CD4-positive, alpha-beta memory T cell (primary cell): ENCODE data around the gene TGFBI. TPM values are rescaled to one million over a fixed set of nuclear protein-coding genes. Genes with fewer than 3 reads are reported as not detected.

ENCODE experiments used
- CTCF ChIA-PET: fragments of 350-600 bp; sonication (Branson Sonifier 250); formaldehyde crosslinking; loops from one replicate; lab custom pipeline; 2021; ENCODE audit warnings: inconsistent platforms; ENCODE audit not compliant: partially characterized antibody; lab: Charles Lee
- POLR2A ChIA-PET: fragments of 350-600 bp; sonication (Branson Sonifier 250); formaldehyde crosslinking; loops from one replicate; lab custom pipeline; 2021; ENCODE audit not compliant: partially characterized antibody; lab: Charles Lee
- DNase-seq, 5 donors: peaks; one replicate each; pipeline versions ENCODE4 v3.0.0 to v3.0.0-alpha.2; 2020 to 2022; ENCODE audit warnings: mixed read lengths in 1 of 5
- H3K27ac ChIP-seq: one replicate; pipeline ENCODE4 v1.7.0; 2013; ENCODE audit warnings: low read depth, low read length
- H3K27me3 ChIP-seq: 2 replicates; pipeline ENCODE4 v1.7.0; 2013; ENCODE audit warnings: mild to moderate bottlenecking, low read length, moderate library complexity; ENCODE audit not compliant: insufficient read depth
- H3K36me3 ChIP-seq: 2 replicates; pipeline ENCODE4 v1.7.0; 2013; ENCODE audit warnings: mild to moderate bottlenecking, low read length, moderate library complexity; ENCODE audit not compliant: insufficient read depth
- H3K4me1 ChIP-seq: 2 replicates; pipeline ENCODE4 v1.7.0; 2013; ENCODE audit warnings: mild to moderate bottlenecking, low read length, moderate library complexity; ENCODE audit not compliant: insufficient read depth
- H3K4me3 ChIP-seq, 2 donors: one replicate each; pipeline ENCODE4 v1.7.0; 2013; ENCODE audit warnings: low read length in 2 of 2, mild to moderate bottlenecking in 1 of 2
- H3K9me3 ChIP-seq, 2 donors: one replicate each; pipeline ENCODE4 v1.7.0; 2013; ENCODE audit warnings: low read length in 2 of 2, control low read depth in 1 of 2; ENCODE audit not compliant: control insufficient read depth in 1 of 2
- H3K27ac Mint-ChIP-seq, 7 donors: one replicate each; pipeline ENCODE4 v1.8.0; 2020 to 2021; ENCODE audit warnings: mixed read lengths in 7 of 7, mild to moderate bottlenecking in 6 of 7, inconsistent platforms in 3 of 7, moderate library complexity in 3 of 7
- H3K27me3 Mint-ChIP-seq, 2 donors: one replicate each; pipeline ENCODE4 v1.8.0; 2020 to 2021; ENCODE audit warnings: mixed read lengths in 2 of 2
- H3K36me3 Mint-ChIP-seq, 2 donors: one replicate each; pipeline ENCODE4 v1.8.0; 2020 to 2021; ENCODE audit warnings: mixed read lengths in 2 of 2, inconsistent platforms in 1 of 2, mild to moderate bottlenecking in 1 of 2
- H3K4me1 Mint-ChIP-seq, 4 donors: one replicate each; pipeline ENCODE4 v1.8.0; 2020 to 2021; ENCODE audit warnings: mixed read lengths in 4 of 4, mild to moderate bottlenecking in 1 of 4
- H3K4me3 Mint-ChIP-seq, 8 donors: one replicate each; pipeline ENCODE4 v1.8.0; 2020 to 2021; ENCODE audit warnings: mixed read lengths in 8 of 8, mild to moderate bottlenecking in 7 of 8, moderate library complexity in 6 of 8, inconsistent platforms in 3 of 8
- H3K9me3 Mint-ChIP-seq, 8 donors: one replicate each; pipeline ENCODE4 v1.8.0; 2020 to 2021; ENCODE audit warnings: mixed read lengths in 8 of 8, mild to moderate bottlenecking in 5 of 8, inconsistent platforms in 3 of 8, moderate library complexity in 1 of 8
- intact Hi-C: fragments of 100-400 bp; cut with micrococcal nuclease; formaldehyde crosslinking; loops from one replicate; pipeline ENCODE4 v1.15.1; 2023
- polyA plus RNA-seq, 2 donors: library from polyadenylated mRNA; unstranded; fragments of 300-500 nt; fragmentation: Illumina TruSeq; gene quantifications; one replicate each; pipeline ENCODE4 v1.2.3, GENCODE V29; 2021
- total RNA-seq, 2 experiments: library from RNA; stranded (reverse); gene quantifications; one replicate each; pipeline ENCODE4 v1.2.3, GENCODE V29; 2021

TGFBI gene
- total and polyA plus RNA-seq, 4 experiments from 2014 or later: 3.7 to 13.2 (median 10.0) TPM

DNA sequence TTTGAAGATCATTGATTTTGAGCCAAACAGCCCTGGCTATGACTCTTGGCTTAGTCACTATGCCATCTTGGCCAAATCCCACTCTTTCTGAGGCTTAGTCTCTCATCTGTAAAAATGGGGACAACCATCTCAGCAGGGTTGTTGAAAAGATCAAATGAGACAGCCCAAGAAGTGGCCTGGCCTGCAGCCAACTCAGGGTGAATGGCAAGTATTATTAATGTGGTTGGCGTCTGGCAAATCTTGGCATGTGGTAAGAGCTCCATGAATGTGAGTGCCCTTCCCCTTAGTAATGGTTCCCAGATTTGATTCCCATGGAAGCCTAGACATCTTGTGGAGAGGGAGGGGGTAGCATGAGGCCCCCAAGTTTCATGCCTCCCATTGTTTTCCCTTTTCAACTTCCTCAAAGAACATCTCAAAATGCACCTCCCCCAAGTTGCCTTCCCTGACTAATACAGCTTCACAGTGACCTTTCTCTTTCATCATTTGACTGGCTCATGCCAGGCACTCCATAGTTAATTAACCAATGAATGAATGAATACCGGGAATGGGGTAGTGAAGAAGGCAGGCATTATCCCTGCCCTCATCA is 11.8 kb upstream of the TGFBI start:
- Histone ChIP-seq H3K4me1 (no peaks in the 10 kb centered on the region), H3K4me3 (no peak overlapping the region), H3K27ac (no peak overlapping the region), H3K9me3 (no peaks in the 10 kb centered on the region), H3K27me3 (no peaks in the 10 kb centered on the region), H3K36me3 (no peaks in the 10 kb centered on the region)
- DNase-seq: no peak
- Mint-ChIP-seq H3K27me3 (peaks cover 0 to 3% of the 10 kb centered on the region in 2 donors), H3K4me3 (no peak overlapping the region), H3K27ac (no peak overlapping the region), H3K4me1 (peaks cover 3 to 13% (median 3%) of the 10 kb centered on the region in 4 donors), H3K9me3 (no peaks in the 10 kb centered on the region), H3K36me3 (no peaks in the 10 kb centered on the region)
- intact Hi-C loops: no loop called here
- CTCF ChIA-PET: interaction anchor here (1.4 kb wide), 1 partner anchor 10 kb away, joined by 4 read pairs; no protein-coding TSS in a partner anchor
- POLR2A ChIA-PET: no interaction called here

DNA sequence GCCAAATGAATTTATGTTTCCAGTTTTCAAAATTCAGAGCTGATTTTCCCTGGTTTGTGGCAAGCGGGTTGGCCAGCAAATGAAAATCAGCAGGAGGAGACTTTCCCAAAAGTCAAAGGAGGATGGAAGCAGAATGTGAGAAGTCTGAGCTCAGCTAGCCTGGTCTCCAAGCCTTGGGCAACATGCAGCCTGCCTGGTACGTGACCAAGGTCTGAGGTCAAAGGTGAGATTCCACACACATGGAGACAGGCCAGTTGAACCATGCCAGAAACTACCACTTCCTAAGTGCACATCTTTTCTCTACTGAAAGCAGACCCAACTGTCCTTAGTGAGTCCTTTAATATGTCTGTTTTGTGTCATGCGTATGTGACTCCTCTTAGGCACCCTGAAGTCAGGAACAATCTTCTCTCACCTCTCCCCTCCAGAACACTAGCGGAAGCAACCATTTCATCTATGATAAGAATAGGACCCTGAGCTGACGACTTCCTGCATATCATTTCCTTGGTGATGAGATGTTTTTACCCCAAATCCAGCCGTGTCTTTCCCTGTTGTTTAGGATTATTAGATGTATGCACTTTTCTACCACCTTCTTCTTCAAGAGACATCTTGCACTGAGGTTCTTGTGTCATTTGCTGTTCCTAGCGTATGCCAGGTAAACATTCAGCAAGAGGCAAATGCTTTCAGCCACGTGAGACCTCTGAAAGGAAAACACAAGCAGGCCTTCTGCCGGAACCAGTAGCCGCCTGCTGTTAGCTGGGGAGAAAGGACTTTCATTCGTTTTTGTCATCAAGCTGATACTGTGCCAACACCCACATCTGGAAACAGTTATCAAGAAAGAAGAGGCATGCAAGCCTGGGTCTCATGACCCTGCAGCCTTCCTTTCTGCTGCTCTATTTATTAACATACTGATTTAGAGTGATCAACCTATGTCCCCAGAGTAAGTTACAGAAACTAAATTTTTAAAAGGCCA is 9.7 kb upstream of the TGFBI start:
- H3K27ac ChIP-seq: no peak overlapping the region
- no peak overlapping the region for H3K4me3 ChIP-seq
- CTCF ChIA-PET: interaction anchor here (1.4 kb wide), 1 partner anchor 8 kb away, joined by 4 read pairs; no protein-coding TSS in a partner anchor
- H3K9me3 ChIP-seq: no peaks in the 10 kb centered on the region
- intact Hi-C loops: no loop called here
- H3K4me3 Mint-ChIP-seq: no peak overlapping the region
- no peaks in the 10 kb centered on the region for H3K27me3 ChIP-seq
- POLR2A ChIA-PET: no interaction called here
- no peaks in the 10 kb centered on the region for H3K4me1 ChIP-seq
- no peaks in the 10 kb centered on the region for H3K9me3 Mint-ChIP-seq
- no peak for DNase-seq
- no peaks in the 10 kb centered on the region for H3K36me3 Mint-ChIP-seq
- peaks cover 0 to 9% (median 0%) of the 10 kb centered on the region in 4 donors for H3K4me1 Mint-ChIP-seq
- H3K27ac Mint-ChIP-seq: no peak overlapping the region
- peaks cover 7% of the 10 kb centered on the region in 2 donors for H3K27me3 Mint-ChIP-seq
- H3K36me3 ChIP-seq: no peaks in the 10 kb centered on the region

DNA sequence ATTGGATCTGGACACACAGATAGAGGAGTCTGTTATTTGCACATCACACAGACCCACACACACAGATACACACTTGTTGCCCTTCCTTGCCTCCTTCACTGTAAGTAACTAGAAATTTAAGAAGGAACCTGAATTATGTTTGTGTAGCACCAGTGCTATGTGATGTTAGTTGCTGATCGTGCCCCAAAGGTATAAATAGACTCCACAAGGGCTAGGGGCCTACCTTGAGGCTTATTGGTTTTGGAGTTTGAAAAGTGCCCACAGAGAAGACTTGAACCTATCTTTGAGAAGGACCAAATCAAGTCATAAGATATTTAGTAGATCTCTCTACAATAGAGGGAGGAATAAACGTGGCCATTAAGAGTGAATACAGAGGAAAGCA is 8.8 kb upstream of the TGFBI start:
- Mint-ChIP-seq H3K4me1 (peaks cover 0 to 9% (median 0%) of the 10 kb centered on the region in 4 donors), H3K27me3 (peaks cover 6 to 9% of the 10 kb centered on the region in 2 donors), H3K36me3 (no peaks in the 10 kb centered on the region), H3K27ac (peak overlapping the region in 2 of 7 donors; percentile 16 to 34), H3K9me3 (no peaks in the 10 kb centered on the region), H3K4me3 (no peak overlapping the region)
- Histone ChIP-seq H3K27me3 (no peaks in the 10 kb centered on the region), H3K9me3 (no peaks in the 10 kb centered on the region), H3K36me3 (no peaks in the 10 kb centered on the region), H3K27ac (no peak overlapping the region), H3K4me3 (no peak overlapping the region), H3K4me1 (no peaks in the 10 kb centered on the region)
- intact Hi-C loops: no loop called here
- no peak for DNase-seq
- POLR2A ChIA-PET: no interaction called here
- CTCF ChIA-PET: no interaction called here

DNA sequence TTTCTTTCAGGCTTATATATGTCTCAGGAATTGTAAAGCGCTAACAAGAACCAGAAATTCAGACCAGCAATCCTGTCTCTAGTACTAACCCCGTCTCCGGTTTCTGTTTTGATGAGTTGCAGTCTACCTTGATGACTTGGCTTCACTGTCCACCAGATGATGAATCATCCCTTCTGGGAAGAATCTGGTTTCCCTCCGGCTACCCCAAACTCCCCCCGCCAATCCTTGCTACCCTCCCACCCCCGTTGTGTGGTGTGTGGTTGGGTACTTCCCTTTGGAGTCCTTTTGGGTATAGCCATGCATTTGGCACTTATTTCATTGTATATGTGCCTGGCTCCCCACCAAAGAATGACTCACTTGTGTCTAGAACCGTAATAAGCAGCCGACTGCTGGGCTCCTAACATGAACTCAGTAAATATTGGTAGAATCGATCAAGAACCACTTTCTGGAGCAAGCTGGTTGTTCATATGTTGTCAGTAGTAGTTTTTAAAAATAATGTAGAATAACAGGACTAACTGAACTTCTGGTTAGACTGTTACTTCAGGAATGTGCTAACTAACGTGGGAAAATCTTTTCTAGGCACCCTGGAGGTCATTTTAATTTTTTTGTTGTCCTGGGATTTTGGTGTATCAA is 8.3 kb upstream of the TGFBI start:
- intact Hi-C loops: no loop called here
- H3K27me3 Mint-ChIP-seq: peaks cover 6 to 10% of the 10 kb centered on the region in 2 donors
- DNase-seq: peak in 1 of 5 donors; percentile 44
- Histone ChIP-seq H3K36me3 (no peaks in the 10 kb centered on the region), H3K4me1 (no peaks in the 10 kb centered on the region), H3K9me3 (no peaks in the 10 kb centered on the region), H3K4me3 (no peak overlapping the region), H3K27ac (no peak overlapping the region), H3K27me3 (no peaks in the 10 kb centered on the region)
- peak overlapping the region in 1 of 7 donors; percentile 34 for H3K27ac Mint-ChIP-seq
- peak overlapping the region in 1 of 8 donors; percentile 14 for H3K4me3 Mint-ChIP-seq
- ChIA-PET POLR2A (no interaction called here), CTCF (no interaction called here)
- peaks cover 0 to 9% (median 0%) of the 10 kb centered on the region in 4 donors for H3K4me1 Mint-ChIP-seq
- no peaks in the 10 kb centered on the region for H3K36me3 Mint-ChIP-seq
- H3K9me3 Mint-ChIP-seq: no peaks in the 10 kb centered on the region

DNA sequence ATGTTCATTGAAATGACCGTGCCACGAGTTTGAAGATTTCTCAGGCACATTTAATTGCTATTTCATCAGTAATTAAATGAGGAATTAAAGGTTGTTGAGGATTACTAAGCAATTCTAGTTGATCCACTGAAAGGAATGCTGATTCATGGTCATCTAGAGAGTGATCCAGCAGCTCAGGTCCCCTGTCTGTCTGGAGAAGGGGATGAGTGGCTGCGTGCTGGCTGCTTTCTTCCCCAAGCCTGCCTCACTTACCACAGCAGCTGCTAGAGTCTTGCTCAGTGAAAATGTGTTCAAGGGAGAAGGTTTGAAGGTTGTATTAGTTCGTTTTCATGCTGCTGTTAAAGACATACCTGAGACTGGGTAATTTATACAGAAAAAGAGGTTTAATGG is 7.8 kb upstream of the TGFBI start:
- CTCF ChIA-PET: no interaction called here
- POLR2A ChIA-PET: no interaction called here

DNA sequence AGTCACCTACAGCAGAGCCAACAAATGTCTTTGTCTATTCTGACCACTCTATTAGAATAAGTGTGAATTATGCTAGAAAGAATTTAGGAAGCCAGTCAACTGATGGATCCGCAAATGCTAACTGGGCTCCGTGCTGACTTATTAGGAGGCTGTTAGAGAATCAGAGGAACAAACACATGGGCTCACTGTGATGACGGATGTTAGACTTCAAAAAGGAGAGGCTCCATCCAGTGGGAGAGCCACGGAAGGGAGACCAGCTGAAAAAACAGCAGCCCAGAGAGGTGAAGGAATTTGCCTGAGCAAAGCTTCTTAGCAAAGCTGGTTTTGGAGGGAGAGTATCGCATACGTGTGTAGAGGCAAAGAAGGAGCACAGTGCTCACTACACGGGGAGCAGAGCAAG is 5.8 kb upstream of the TGFBI start:
- H3K9me3 Mint-ChIP-seq: no peaks in the 10 kb centered on the region
- peaks cover 0 to 9% (median 0%) of the 10 kb centered on the region in 4 donors for H3K4me1 Mint-ChIP-seq
- no peaks in the 10 kb centered on the region for H3K27me3 ChIP-seq
- no peak overlapping the region for H3K27ac Mint-ChIP-seq
- H3K4me3 ChIP-seq: no peak overlapping the region
- no peaks in the 10 kb centered on the region for H3K36me3 Mint-ChIP-seq
- peaks cover 14 to 17% of the 10 kb centered on the region in 2 donors for H3K27me3 Mint-ChIP-seq
- CTCF ChIA-PET: no interaction called here
- no peak for DNase-seq
- POLR2A ChIA-PET: no interaction called here
- H3K9me3 ChIP-seq: no peaks in the 10 kb centered on the region
- H3K36me3 ChIP-seq: no peaks in the 10 kb centered on the region
- H3K27ac ChIP-seq: no peak overlapping the region
- H3K4me1 ChIP-seq: no peaks in the 10 kb centered on the region
- intact Hi-C loops: no loop called here
- H3K4me3 Mint-ChIP-seq: no peak overlapping the region

More for the DNA sequence above, 7.8 kb upstream of the TGFBI start:
- Histone ChIP-seq H3K27ac (no peak overlapping the region), H3K4me3 (no peak overlapping the region), H3K27me3 (no peaks in the 10 kb centered on the region), H3K36me3 (no peaks in the 10 kb centered on the region), H3K9me3 (no peaks in the 10 kb centered on the region), H3K4me1 (no peaks in the 10 kb centered on the region)
- Mint-ChIP-seq H3K9me3 (no peaks in the 10 kb centered on the region), H3K27ac (no peak overlapping the region), H3K4me1 (peaks cover 0 to 9% (median 0%) of the 10 kb centered on the region in 4 donors), H3K36me3 (no peaks in the 10 kb centered on the region), H3K27me3 (peaks cover 6 to 10% of the 10 kb centered on the region in 2 donors), H3K4me3 (no peak overlapping the region)
- intact Hi-C loops: no loop called here
- no peak for DNase-seq
